DMS153 (cell line): ENCODE measurements around the gene SH3GL2.
A peak's percentile ranks its signal among the peaks of the same experiment; 100 is the strongest.

Experiments
- DNase-seq: peaks from one replicate; lab custom pipeline; 2025; lab: John Stamatoyannopoulos, UW

The SH3GL2 gene

GRCh38 chr9:17658237-17658636, 79.4 kb downstream of the SH3GL2 start:
- no peak for DNase-seq

DNA sequence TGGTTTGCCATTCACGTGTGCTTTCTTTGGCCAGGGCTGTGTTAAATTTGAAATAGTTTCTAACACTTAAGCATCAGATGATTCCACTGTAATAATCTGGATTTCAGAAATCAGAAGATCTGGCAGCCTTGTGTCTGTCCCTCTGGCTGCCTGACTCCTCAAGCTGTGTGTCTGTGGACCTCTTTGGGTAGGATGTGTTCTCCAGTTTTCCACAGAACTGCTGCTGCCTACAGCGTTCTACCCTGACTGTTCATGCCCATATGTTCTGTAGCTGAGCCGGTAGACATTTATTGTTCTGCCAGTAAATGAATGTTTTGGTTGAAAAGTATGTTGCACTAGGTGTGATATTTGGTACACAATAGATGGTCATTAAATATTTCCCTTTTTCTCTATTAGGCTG, 81.3 kb downstream of the SH3GL2 start:
- DNase-seq, result no peak

- DNase-seq, result no peak
Observed at GRCh38 chr9:17665450-17665849, 86.6 kb downstream of the SH3GL2 start.

- DNase-seq, result no peak
Observed at GRCh38 chr9:17669206-17669605, 90.3 kb downstream of the SH3GL2 start.

DNA sequence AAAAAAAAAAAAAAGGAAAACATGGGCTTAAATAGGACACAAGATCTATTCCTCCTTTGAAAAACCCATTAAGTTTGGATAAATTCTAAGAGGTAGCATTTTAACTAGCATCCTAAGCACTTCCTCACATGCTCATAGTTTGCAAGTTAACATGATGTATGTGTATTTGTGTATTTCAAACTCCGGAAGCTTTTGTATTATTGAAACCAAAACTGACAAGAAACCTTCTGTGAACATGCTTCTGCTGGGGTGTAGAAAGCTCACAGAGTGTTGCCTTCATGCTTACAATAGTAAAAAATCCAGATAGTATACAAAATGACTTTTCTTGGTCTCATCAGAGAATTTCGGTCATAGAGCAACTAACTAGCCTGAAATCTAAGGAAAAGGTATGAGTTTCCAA, 103.8 kb downstream of the SH3GL2 start:
- no peak for DNase-seq

DNA sequence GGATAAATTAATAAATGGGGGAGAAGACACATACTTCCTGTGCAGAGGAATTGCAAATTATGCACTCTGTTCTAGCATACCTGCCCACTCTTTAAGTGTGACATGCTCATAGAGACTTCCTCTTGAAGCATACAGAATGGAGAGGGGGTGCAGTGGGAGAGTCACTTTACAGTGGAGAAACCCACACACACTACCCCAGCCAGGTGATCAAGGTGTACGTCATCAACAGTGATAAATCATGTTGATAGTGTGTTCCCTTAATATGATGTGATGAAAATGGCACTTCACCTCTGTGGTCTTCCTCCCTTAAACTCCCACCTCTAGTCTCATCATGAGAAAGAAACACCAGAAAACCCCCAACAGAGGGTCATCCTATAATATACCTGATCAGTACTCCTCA, 110.0 kb downstream of the SH3GL2 start:
- DNase-seq, result no peak

GRCh38 chr9:17694336-17694735, 115.5 kb downstream of the SH3GL2 start:
- no peak for DNase-seq

DNA sequence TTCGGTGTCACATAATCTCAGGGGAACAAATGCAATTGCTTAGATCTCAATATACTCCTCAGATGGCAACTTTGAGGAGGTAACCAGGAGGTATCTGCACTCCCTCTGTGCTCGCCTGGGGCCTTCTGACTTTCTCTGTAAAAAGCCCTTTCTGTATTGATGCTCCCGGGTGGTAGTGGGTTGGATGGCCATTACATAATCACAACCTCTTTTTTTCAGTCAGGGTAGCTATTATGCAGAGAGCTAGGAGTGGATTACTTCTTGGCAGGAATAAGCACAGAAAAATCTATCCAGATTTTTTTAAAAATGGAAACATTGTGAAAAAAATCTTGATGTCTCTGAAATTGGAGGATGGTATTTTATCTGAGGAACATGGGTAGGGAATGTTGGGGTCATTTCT, 116.6 kb downstream of the SH3GL2 start:
- DNase-seq, result no peak

DNA sequence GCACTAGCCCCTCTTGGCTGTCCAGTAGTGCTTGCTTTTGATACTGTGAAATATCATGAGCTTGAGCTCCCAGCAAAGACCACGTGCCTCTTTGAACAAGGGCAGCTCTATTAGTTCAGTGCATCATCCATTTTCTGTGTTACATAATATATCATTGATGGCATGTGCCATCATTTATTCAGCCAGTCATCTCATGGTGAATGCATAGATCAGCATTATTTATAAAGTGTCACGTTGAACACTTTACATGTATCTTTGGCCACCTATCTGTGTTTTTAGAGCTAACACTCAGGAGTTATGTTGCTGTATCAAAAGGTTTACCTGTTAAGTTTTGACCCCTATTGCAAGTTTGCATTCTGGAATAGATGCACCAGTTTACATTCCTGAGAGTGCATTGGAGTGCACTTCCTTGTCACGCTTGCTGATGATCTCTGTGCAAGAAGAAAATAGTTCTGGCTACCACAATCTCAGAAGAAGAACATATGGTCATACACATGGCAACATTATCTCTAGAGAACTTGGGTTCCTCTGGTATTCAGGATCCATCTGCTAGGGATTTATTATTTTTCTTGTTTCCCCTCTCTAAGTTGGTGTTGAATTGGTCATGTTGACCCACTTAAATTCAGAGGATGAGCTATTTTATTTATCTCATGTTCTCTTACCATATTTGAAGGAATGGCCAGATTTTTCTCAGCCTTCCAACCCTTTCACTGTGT, 120.9 kb downstream of the SH3GL2 start:
- DNase-seq, result no peak

DNA sequence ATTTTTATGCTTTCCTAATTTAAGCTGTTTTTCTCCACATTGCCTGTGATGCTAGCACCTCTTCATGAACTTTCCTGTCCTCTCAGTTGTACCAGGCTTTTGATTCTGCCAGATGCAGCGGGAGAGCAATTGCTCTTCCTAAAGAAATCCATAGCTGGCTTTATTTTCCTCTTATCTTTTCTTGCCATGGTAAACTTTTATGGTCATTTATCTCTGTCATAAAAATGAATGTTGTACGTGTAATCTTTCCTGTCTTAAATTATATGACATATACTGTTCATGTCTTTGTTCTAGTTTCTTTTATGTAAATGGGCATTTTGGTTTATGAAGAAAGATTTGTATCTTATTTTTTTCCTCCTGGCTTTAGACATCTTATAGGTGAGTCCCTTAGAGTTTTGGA, 127.5 kb downstream of the SH3GL2 start:
- DNase-seq, result no peak

DNA sequence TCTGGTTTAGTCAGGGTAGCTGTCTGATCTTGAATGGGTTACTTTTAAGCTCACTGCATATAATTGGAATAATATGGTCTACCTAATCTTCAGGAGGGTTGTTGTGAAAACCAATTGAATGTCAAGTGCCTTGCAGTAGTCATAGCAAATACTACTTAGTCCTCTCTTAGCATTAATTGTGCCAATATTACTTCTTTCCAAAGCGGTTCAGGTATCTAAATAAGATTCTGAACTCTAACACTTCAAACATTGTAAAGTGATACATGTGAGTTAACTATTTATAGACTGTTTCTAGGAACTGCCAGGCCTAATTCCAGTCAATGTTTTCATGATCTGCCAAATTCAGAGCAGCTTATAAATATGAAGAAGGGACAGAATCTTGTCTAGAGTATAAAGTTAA, 140.2 kb downstream of the SH3GL2 start:
- no peak for DNase-seq

- no peak for DNase-seq
Observed at GRCh38 chr9:17721954-17722353, 143.1 kb downstream of the SH3GL2 start.

- no peak for DNase-seq
Observed at GRCh38 chr9:17723656-17724055, 144.8 kb downstream of the SH3GL2 start.

- no peak for DNase-seq
Observed at GRCh38 chr9:17725399-17726010, 146.6 kb downstream of the SH3GL2 start.

DNA sequence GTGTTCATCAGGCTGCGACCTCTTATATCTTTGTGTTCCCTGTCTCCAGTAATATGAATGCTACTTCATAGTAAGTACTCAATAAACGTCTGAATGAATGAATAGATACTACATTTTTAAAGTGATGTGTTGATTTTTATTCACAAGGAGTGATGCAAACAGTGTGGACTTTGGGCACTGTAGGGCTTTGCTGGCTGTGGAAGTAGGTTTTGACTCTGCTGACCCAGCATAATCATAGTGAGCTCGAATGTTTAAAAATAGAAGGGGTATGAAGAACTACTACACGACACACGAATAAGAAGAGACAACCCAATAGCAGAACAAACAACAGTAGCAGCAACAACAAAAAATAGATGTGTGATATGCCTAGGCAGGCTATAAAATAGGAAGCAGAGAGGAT, 147.4 kb downstream of the SH3GL2 start:
- no peak for DNase-seq

GRCh38 chr9:17730899-17731298, 152.0 kb downstream of the SH3GL2 start:
- DNase-seq, result no peak

DNA sequence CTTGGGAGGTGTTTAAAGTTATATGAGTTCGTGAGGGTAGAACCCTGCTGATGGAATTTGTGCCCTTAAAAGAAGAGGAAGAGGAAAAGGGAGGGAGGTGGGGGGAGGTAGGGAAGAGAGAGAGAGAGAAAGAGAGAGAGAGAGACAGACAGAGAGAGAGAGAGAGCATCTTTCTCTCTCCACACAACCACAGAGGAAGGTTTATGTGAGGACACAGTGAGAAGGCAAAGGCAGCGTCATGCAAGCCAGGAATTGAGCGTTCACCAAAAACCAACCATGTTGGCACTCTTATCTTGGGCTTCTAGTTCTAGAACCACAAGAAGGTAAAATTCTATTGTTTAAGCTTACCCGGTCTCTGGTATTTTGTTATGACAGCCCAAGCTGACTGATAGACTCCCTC, 152.4 kb downstream of the SH3GL2 start:
- no peak for DNase-seq

GRCh38 chr9:17734674-17735073, 155.8 kb downstream of the SH3GL2 start:
- DNase-seq, result no peak

DNA sequence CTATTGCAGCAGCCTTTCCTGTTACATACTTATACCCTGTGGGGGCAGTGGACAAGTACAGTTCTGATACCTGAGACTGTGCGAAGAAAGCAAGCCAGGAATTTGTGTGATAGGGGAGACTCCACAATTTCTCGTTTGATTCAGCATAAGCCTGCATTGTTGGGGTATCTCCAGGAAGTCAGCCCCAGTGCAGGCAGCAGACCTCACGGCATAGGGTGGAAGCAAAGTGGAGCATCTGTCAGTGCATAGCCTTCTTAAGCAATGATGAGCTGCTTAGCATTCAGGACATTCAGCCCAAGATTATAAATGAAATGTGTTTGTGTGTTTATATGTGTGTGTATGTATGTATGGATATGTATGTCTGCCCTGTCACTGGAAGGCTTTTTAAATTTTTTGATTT, 157.0 kb downstream of the SH3GL2 start:
- DNase-seq, result no peak

DNA sequence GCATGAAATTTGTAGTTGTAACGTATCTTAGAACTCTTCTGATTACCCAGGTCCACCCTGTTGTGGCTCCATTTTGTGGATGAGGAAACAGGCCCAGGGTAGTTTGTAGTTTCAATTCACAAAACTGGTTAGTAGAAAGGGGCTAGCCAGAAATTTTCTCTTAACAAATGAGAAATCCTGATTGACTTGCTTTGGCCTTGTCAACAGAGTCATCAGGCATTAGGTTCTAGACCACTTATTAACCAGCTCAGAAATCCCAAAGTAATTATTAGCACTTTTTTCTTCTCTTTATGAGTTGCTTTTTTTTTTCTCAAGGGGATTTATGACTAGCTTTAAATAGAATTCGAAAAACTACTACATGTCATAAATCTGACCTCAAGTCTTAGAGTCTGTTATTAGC, 160.2 kb downstream of the SH3GL2 start:
- DNase-seq, result no peak

GRCh38 chr9:17739736-17740135, 160.9 kb downstream of the SH3GL2 start:
- DNase-seq, result no peak

GRCh38 chr9:17742067-17742466, 163.2 kb downstream of the SH3GL2 start:
- DNase-seq, result peak; percentile 25

- no peak for DNase-seq
Observed at GRCh38 chr9:17744786-17745185, 165.9 kb downstream of the SH3GL2 start.

- DNase-seq, result no peak
Observed at GRCh38 chr9:17750269-17750668, 171.4 kb downstream of the SH3GL2 start.
